Activated CD4-positive, CD25-positive, alpha-beta regulatory T cell (primary cell): ENCODE results near the gene DDOST.

Source experiments
- DNase-seq, 4 experiments: peaks; one replicate each; lab custom pipeline; 2025; lab: John Stamatoyannopoulos, UW

DDOST gene

GRCh38 chr1:20660847-20661206 lies 342 bp downstream of the DDOST start:
- no peak for DNase-seq

- DNase-seq: no peak
Observed at GRCh38 chr1:20660363-20660762, 806 bp downstream of the DDOST start.

- DNase-seq: no peak
Observed at GRCh38 chr1:20658166-20658915, 2.8 kb downstream of the DDOST start.

- no peak for DNase-seq
Observed at GRCh38 chr1:20657024-20657423, 4.1 kb downstream of the DDOST start.

- DNase-seq: no peak
Observed at GRCh38 chr1:20654104-20654690, 7.0 kb downstream of the DDOST start.

GRCh38 chr1:20652300-20652699 lies 8.9 kb downstream of the DDOST start:
- no peak for DNase-seq

GRCh38 chr1:20648946-20649345 lies 12.2 kb downstream of the DDOST start:
- no peak for DNase-seq

GRCh38 chr1:20648438-20648837 lies 12.7 kb downstream of the DDOST start:
- no peak for DNase-seq

GRCh38 chr1:20645414-20645813 lies 15.8 kb downstream of the DDOST start:
- no peak for DNase-seq

GRCh38 chr1:20644416-20644815 lies 16.8 kb downstream of the DDOST start:
- no peak for DNase-seq

GRCh38 chr1:20643080-20643479 lies 18.1 kb downstream of the DDOST start:
- DNase-seq: no peak

GRCh38 chr1:20641975-20642374 lies 19.2 kb downstream of the DDOST start:
- DNase-seq: no peak

GRCh38 chr1:20640183-20640597 lies 21.0 kb downstream of the DDOST start:
- DNase-seq: peak in 2 of 4 experiments; percentile 9 to 15

- DNase-seq: no peak
Observed at GRCh38 chr1:20636785-20637347, 24.3 kb downstream of the DDOST start.

- no peak for DNase-seq
Observed at GRCh38 chr1:20634594-20635084, 26.5 kb downstream of the DDOST start.

- no peak for DNase-seq
Observed at GRCh38 chr1:20634065-20634593, 27.0 kb downstream of the DDOST start.

- DNase-seq: peak; percentile 67 to 79 (median 74)
Observed at GRCh38 chr1:20633190-20634064, 27.7 kb downstream of the DDOST start, which contains the start of gene PINK1. Gene PINK1, plus strand, starts transcription at chr1:20633458. Its CDS starts 91 bp downstream, at chr1:20633549.

GRCh38 chr1:20632386-20632785 lies 28.8 kb downstream of the DDOST start:
- no peak for DNase-seq

GRCh38 chr1:20630729-20631128 lies 30.4 kb downstream of the DDOST start:
- DNase-seq: no peak

GRCh38 chr1:20626524-20626923 lies 34.6 kb downstream of the DDOST start:
- DNase-seq: no peak

- no peak for DNase-seq
Observed at GRCh38 chr1:20626098-20626427, 35.1 kb downstream of the DDOST start.
